HUES6 (cell line): Measurements from ENCODE around the gene DCDC2C.

ENCODE experiments used
- H3K27ac ChIP-seq: 2 replicates; pipeline ENCODE4 v1.7.0; 2013; ENCODE audit warnings: low read depth, mild to moderate bottlenecking, low read length, inconsistent platforms
- H3K27me3 ChIP-seq: 2 replicates; pipeline ENCODE4 v1.6.1; 2013; ENCODE audit warnings: low read length; ENCODE audit not compliant: control insufficient read depth, insufficient read depth
- H3K36me3 ChIP-seq: 2 replicates; pipeline ENCODE4 v1.6.1; 2013; ENCODE audit warnings: low read length; ENCODE audit not compliant: control insufficient read depth, insufficient read depth
- H3K4me1 ChIP-seq: 2 replicates; pipeline ENCODE4 v1.6.1; 2013; ENCODE audit warnings: low read length; ENCODE audit not compliant: control insufficient read depth, insufficient read depth
- H3K4me3 ChIP-seq: 2 replicates; pipeline ENCODE4 v1.5.1; 2013; ENCODE audit warnings: low read depth, low read length
- H3K9ac ChIP-seq: one replicate; pipeline ENCODE4 v1.6.1; 2013; ENCODE audit warnings: mild to moderate bottlenecking, low read length
- H3K9me3 ChIP-seq: 2 replicates; pipeline ENCODE4 v1.6.1; 2013; ENCODE audit warnings: low read depth, low read length; ENCODE audit not compliant: control insufficient read depth, insufficient read depth

Gene DCDC2C

DNA sequence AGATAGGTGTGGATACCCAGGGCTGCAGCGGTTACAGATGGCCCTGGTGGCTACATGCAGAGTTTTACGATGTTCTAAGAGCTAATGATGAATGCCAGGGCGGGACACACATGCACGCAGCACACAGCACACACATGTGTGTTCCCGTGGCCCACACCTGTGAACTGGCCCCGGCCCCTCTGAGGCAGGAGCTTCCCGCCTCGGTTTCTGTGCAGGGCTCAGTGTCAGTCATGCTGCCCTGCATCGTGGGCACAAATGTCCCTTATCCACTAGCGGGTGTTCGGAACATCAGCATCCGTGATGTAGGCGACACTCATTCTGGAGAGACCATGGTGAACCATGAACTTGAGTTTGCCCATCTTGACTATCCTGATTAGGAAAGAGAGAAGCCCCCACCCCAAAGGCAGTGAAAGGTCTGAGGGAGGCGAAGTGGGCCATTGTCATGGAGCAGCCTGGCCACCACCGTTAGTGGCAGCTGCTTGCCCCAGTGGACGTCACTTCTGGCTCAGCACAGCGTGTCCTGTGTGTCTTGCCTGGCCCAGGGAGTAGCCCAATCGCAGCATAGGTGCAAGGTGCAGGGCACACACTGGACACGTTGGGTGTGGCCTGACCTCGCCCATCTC, 43.8 kb downstream of the DCDC2C start:
- Histone ChIP-seq H3K4me3 (no peak overlapping the region), H3K36me3 (no peaks in the 10 kb centered on the region), H3K9me3 (no peaks in the 10 kb centered on the region), H3K4me1 (no peaks in the 10 kb centered on the region), H3K27me3 (0 out of 2 replicates have a peak, but pooled peaks cover 2% of the 10 kb centered on the region), H3K9ac (no peak overlapping the region), H3K27ac (no peak overlapping the region)

GRCh38 chr2:3747826-3748225, 44.5 kb downstream of the DCDC2C start:
- H3K27me3 ChIP-seq = 0 out of 2 replicates have a peak, but pooled peaks cover 2% of the 10 kb centered on the region
- H3K27ac ChIP-seq = no peak overlapping the region
- H3K9ac ChIP-seq = no peak overlapping the region
- H3K4me1 ChIP-seq = no peaks in the 10 kb centered on the region
- H3K9me3 ChIP-seq = no peaks in the 10 kb centered on the region
- no peak overlapping the region for H3K4me3 ChIP-seq
- H3K36me3 ChIP-seq = no peaks in the 10 kb centered on the region

DNA sequence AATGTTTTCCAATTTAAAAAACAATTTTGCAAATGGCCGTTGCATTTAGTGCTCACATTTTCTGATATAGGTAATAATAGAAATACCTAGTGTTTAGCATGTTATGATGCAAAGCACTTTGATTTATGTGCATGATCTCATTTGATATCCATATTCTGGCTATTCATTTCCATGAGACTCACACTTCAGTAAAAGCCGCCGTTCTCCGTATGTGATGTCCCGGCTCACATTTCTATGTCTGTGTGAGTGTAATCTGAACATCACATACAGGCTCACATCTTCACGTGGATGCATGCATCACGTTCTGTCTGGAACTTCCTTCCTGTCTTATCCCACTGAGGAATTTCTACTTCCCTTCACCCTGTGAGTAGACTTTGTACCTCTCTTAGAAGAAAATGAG, 45.8 kb downstream of the DCDC2C start:
- Histone ChIP-seq H3K4me3 (no peak overlapping the region), H3K9me3 (no peaks in the 10 kb centered on the region), H3K27ac (no peak overlapping the region), H3K27me3 (0 out of 2 replicates have a peak, but pooled peaks cover 2% of the 10 kb centered on the region), H3K36me3 (no peaks in the 10 kb centered on the region), H3K4me1 (no peaks in the 10 kb centered on the region), H3K9ac (no peak overlapping the region)

DNA sequence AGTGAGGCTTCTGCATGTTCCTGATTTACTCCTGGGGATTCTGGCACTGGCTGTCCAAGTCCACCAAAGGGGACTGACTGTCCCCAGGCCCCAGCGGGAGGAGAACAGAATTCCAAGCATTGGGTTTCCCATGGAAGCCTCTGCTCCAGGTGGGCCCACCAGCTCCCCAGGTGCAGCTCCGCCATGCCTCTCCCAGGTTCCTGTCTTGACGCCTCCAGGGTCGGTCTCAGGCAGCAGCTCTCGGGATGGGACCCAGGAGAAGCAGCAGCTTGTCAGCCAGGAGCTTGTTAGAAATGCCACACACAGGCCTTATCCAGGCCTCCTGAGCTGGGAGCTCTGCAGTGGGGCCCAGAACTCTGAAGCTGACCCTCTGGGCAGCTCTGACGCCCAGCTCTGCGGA, 47.9 kb downstream of the DCDC2C start:
- H3K36me3 ChIP-seq = no peaks in the 10 kb centered on the region
- no peaks in the 10 kb centered on the region for H3K4me1 ChIP-seq
- no peak overlapping the region for H3K9ac ChIP-seq
- 0 out of 2 replicates have a peak, but pooled peaks cover 2% of the 10 kb centered on the region for H3K27me3 ChIP-seq
- no peak overlapping the region for H3K27ac ChIP-seq
- no peaks in the 10 kb centered on the region for H3K9me3 ChIP-seq
- H3K4me3 ChIP-seq = no peak overlapping the region

GRCh38 chr2:3751806-3752205, 48.4 kb downstream of the DCDC2C start:
- Histone ChIP-seq H3K4me3 (no peak overlapping the region), H3K9me3 (no peaks in the 10 kb centered on the region), H3K9ac (no peak overlapping the region), H3K27ac (no peak overlapping the region), H3K27me3 (0 out of 2 replicates have a peak, but pooled peaks cover 2% of the 10 kb centered on the region), H3K4me1 (no peaks in the 10 kb centered on the region), H3K36me3 (no peaks in the 10 kb centered on the region)

GRCh38 chr2:3752376-3752775, 49.0 kb downstream of the DCDC2C start:
- no peaks in the 10 kb centered on the region for H3K36me3 ChIP-seq
- no peaks in the 10 kb centered on the region for H3K4me1 ChIP-seq
- no peaks in the 10 kb centered on the region for H3K9me3 ChIP-seq
- no peak overlapping the region for H3K27ac ChIP-seq
- H3K4me3 ChIP-seq = no peak overlapping the region
- 0 out of 2 replicates have a peak, but pooled peaks cover 2% of the 10 kb centered on the region for H3K27me3 ChIP-seq
- no peak overlapping the region for H3K9ac ChIP-seq

DNA sequence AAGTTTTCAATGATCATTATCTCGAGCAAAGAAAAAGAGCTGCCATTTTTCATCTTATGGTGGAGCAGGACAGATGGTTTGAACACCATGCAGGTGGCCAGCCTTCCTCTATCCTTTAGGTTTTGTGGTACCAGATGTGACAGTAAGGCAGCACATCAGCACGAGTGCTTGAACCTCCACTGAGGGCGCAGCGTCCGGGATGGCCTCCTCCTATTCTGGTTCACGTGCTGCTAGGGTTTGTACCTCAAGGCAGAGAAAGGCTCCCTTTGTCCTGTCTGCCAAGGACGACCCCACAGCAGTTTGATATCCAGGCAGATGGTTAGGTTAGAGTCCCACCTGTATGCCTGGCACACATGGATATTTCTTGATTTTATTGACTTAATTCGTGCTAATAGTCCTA, 50.2 kb downstream of the DCDC2C start:
- Histone ChIP-seq H3K36me3 (no peaks in the 10 kb centered on the region), H3K9me3 (no peaks in the 10 kb centered on the region), H3K27ac (no peak overlapping the region), H3K4me3 (no peak overlapping the region), H3K27me3 (0 out of 2 replicates have a peak, but pooled peaks cover 3% of the 10 kb centered on the region), H3K9ac (no peak overlapping the region), H3K4me1 (no peaks in the 10 kb centered on the region)

GRCh38 chr2:3754280-3754679, 50.9 kb downstream of the DCDC2C start:
- H3K4me1 ChIP-seq = no peaks in the 10 kb centered on the region
- H3K4me3 ChIP-seq = no peak overlapping the region
- H3K36me3 ChIP-seq = no peaks in the 10 kb centered on the region
- H3K27me3 ChIP-seq = 0 out of 2 replicates have a peak, but pooled peaks cover 6% of the 10 kb centered on the region
- no peak overlapping the region for H3K27ac ChIP-seq
- H3K9me3 ChIP-seq = no peaks in the 10 kb centered on the region
- no peak overlapping the region for H3K9ac ChIP-seq

GRCh38 chr2:3754795-3755194, 51.4 kb downstream of the DCDC2C start:
- no peaks in the 10 kb centered on the region for H3K36me3 ChIP-seq
- 0 out of 2 replicates have a peak, but pooled peaks cover 6% of the 10 kb centered on the region for H3K27me3 ChIP-seq
- no peak overlapping the region for H3K27ac ChIP-seq
- H3K9ac ChIP-seq = no peak overlapping the region
- no peaks in the 10 kb centered on the region for H3K4me1 ChIP-seq
- H3K4me3 ChIP-seq = no peak overlapping the region
- H3K9me3 ChIP-seq = no peaks in the 10 kb centered on the region

DNA sequence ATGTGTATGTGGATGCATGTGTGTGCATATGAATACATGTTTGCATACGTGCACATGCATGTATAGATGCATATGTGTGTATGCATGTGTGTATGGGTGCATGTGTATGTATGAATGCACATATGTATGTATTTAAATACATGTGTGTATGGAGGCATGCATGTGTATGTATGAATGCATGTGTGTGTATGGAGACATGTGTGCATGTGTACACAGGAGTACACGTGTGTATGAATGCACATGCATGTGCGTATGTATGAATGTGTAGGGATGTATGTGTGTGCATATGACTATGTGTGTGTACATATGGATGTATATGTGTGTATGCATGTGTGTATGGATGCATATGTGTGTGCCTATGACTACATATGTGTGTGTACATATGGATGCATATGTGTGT, 51.9 kb downstream of the DCDC2C start:
- H3K27me3 ChIP-seq = 0 out of 2 replicates have a peak, but pooled peaks cover 6% of the 10 kb centered on the region
- H3K9me3 ChIP-seq = no peaks in the 10 kb centered on the region
- H3K27ac ChIP-seq = no peak overlapping the region
- H3K9ac ChIP-seq = no peak overlapping the region
- H3K4me1 ChIP-seq = no peaks in the 10 kb centered on the region
- no peaks in the 10 kb centered on the region for H3K36me3 ChIP-seq
- H3K4me3 ChIP-seq = no peak overlapping the region

- H3K4me1 ChIP-seq = no peaks in the 10 kb centered on the region
- no peak overlapping the region for H3K27ac ChIP-seq
These were observed 52.9 kb downstream of the DCDC2C start for GRCh38 chr2:3756306-3756705.

More at GRCh38 chr2:3756306-3756705, 52.9 kb downstream of the DCDC2C start:
- Histone ChIP-seq H3K9ac (no peak overlapping the region), H3K36me3 (no peaks in the 10 kb centered on the region), H3K9me3 (no peaks in the 10 kb centered on the region), H3K27me3 (0 out of 2 replicates have a peak, but pooled peaks cover 6% of the 10 kb centered on the region), H3K4me3 (no peak overlapping the region)
